SK-N-SH (cell line): ENCODE data around the gene TGM2. TPM values are rescaled to one million over a fixed set of nuclear protein-coding genes. Genes with fewer than 3 reads are reported as not detected.
A peak's percentile ranks its signal among the peaks of the same experiment; 100 is the strongest.

ENCODE experiments used
- CTCF ChIA-PET: fragments of 300-600, 350-600 bp; formaldehyde crosslinking; extraction: SDS; loops from one replicate; lab custom pipeline; 2021; lab: Yijun Ruan, JAX
- POLR2A ChIA-PET: fragments of 350-600 bp; sonication (Branson Sonifier 250); formaldehyde crosslinking; extraction: SDS; loops from one replicate; lab custom pipeline; 2020; ENCODE audit warnings: antibody characterized with exemption, inconsistent platforms; lab: Yijun Ruan, JAX
- DNase-seq: peaks from one replicate; pipeline ENCODE4 v3.0.0; 2012
- H2AFZ ChIP-seq: fragments of 200-600 bp; sonication (generic); 2 replicates; pipeline ENCODE4 v1.8.1; 2016; ENCODE audit warnings: antibody characterized with exemption, mild to moderate bottlenecking, low read depth
- H3F3A ChIP-seq: fragments of 200-600 bp; sonication (generic); replicated peaks from 2 replicates; pipeline ENCODE3; 2016; ENCODE audit warnings: antibody characterized with exemption, mild to moderate bottlenecking; ENCODE audit not compliant: insufficient read depth
- H3K27ac ChIP-seq, 2 experiments: fragments of 200-500 bp in 1 of 2; fragments of 200-600 bp in 1 of 2; sonication (Bioruptor generic) in 1 of 2; sonication (generic), shearing (Covaris generic) in 1 of 2; 2 replicates each; pipeline versions ENCODE4 v1.5.1 to v1.6.1; 2014 to 2016; ENCODE audit warnings: low read depth in 2 of 2, inconsistent platforms in 1 of 2, low read length in 1 of 2, mild to moderate bottlenecking in 1 of 2, mixed read lengths in 1 of 2
- H3K27me3 ChIP-seq: fragments of 200-600 bp; sonication (generic), shearing (Covaris generic); 2 replicates; pipeline ENCODE4 v1.6.1; 2016; ENCODE audit warnings: mixed run types; ENCODE audit not compliant: insufficient read depth
- H3K36me3 ChIP-seq, 2 experiments: fragments of 200-500 bp in 1 of 2; fragments of 200-600 bp in 1 of 2; sonication (Bioruptor generic) in 1 of 2; sonication (generic) in 1 of 2; replicated peaks in 1 of 2; 2 replicates each; pipeline versions ENCODE3 to v1.5.1; 2014 to 2016; ENCODE audit warnings: low read length in 1 of 2, mild to moderate bottlenecking in 1 of 2; ENCODE audit not compliant: insufficient read depth in 2 of 2, control insufficient read depth in 1 of 2
- H3K4me1 ChIP-seq, 2 experiments: fragments of 200-500 bp in 1 of 2; fragments of 200-600 bp in 1 of 2; sonication (Bioruptor generic) in 1 of 2; sonication (generic), shearing (Covaris generic) in 1 of 2; 2 replicates each; pipeline versions ENCODE4 v1.5.1 to v1.6.1; 2014 to 2016; ENCODE audit warnings: low read depth in 1 of 2, low read length in 1 of 2, mixed run types in 1 of 2; ENCODE audit not compliant: insufficient read depth in 2 of 2, control insufficient read depth in 1 of 2
- H3K4me2 ChIP-seq: fragments of 200-600 bp; sonication (generic), shearing (Covaris generic); 2 replicates; pipeline ENCODE4 v1.6.1; 2017; ENCODE audit warnings: mixed run types
- H3K4me3 ChIP-seq, 2 experiments: fragments of 200-500 bp in 1 of 2; fragments of 200-600 bp in 1 of 2; sonication (Bioruptor generic) in 1 of 2; sonication (generic), shearing (Covaris generic) in 1 of 2; 2 replicates each; pipeline versions ENCODE4 v1.5.1 to v1.8.1; 2014 to 2016; ENCODE audit warnings: low read depth in 2 of 2, inconsistent platforms in 1 of 2, low read length in 1 of 2, mild to moderate bottlenecking in 1 of 2, mixed read lengths in 1 of 2, moderate library complexity in 1 of 2
- H3K79me2 ChIP-seq: fragments of 200-600 bp; sonication (generic); 2 replicates; pipeline ENCODE4 v1.8.1; 2017; ENCODE audit warnings: mild to moderate bottlenecking; ENCODE audit not compliant: insufficient read depth
- H3K9ac ChIP-seq: fragments of 200-600 bp; sonication (generic); 2 replicates; pipeline ENCODE4 v1.6.1; 2017; ENCODE audit warnings: mixed run types
- H3K9me2 ChIP-seq: fragments of 200-600 bp; sonication (generic); 2 replicates; pipeline ENCODE4 v1.6.1; 2017; ENCODE audit warnings: mixed run types
- H3K9me3 ChIP-seq: fragments of 200-600 bp; sonication (generic); 2 replicates; pipeline ENCODE4 v1.6.1; 2017; ENCODE audit warnings: mixed run types, mild to moderate bottlenecking, moderate library complexity
- H4K20me1 ChIP-seq: fragments of 200-600 bp; sonication (generic); 2 replicates; pipeline ENCODE4 v1.6.1; 2017; ENCODE audit warnings: mild to moderate bottlenecking, mixed run types; ENCODE audit not compliant: insufficient read depth
- CTCF ChIP-seq: fragments of 200-600 bp; sonication (generic); IDR thresholded peaks from 2 replicates; pipeline ENCODE4 v1.6.1; 2017; ENCODE audit warnings: antibody characterized with exemption, mild to moderate bottlenecking, moderate library complexity
- FOXJ3 ChIP-seq: sonication (generic); formaldehyde crosslinking; IDR thresholded peaks from 2 replicates; pipeline ENCODE4 v1.5.1; 2020; ENCODE audit warnings: mild to moderate bottlenecking, missing genetic modification reagents
- FOXM1 ChIP-seq: IDR thresholded peaks from 2 replicates; pipeline ENCODE4 v1.4.0; 2012; ENCODE audit warnings: low read depth, mild to moderate bottlenecking
- GABPA ChIP-seq: IDR thresholded peaks from 2 replicates; pipeline ENCODE4 v1.4.0; 2012; ENCODE audit warnings: low read depth, mild to moderate bottlenecking
- JUND ChIP-seq: IDR thresholded peaks from 2 replicates; pipeline ENCODE4 v1.4.0; 2012
- MAX ChIP-seq: IDR thresholded peaks from 2 replicates; pipeline ENCODE4 v1.4.0; 2012; ENCODE audit warnings: low read depth
- MEF2A ChIP-seq: IDR thresholded peaks from 2 replicates; pipeline ENCODE4 v1.4.0; 2012; ENCODE audit warnings: low read depth, borderline replicate concordance
- MXI1 ChIP-seq: IDR thresholded peaks from 2 replicates; pipeline ENCODE4 v1.6.1; 2012; ENCODE audit warnings: mild to moderate bottlenecking, low read depth, low read length, improper control_type of control experiment
- NFIC ChIP-seq: IDR thresholded peaks from 2 replicates; pipeline ENCODE4 v1.4.0; 2012; ENCODE audit warnings: borderline replicate concordance
- PBX3 ChIP-seq: IDR thresholded peaks from 2 replicates; pipeline ENCODE4; 2012
- RAD21 ChIP-seq: IDR thresholded peaks from 2 replicates; pipeline ENCODE4 v1.6.1; 2012; ENCODE audit warnings: mild to moderate bottlenecking, low read length
- RFX5 ChIP-seq: IDR thresholded peaks from 2 replicates; pipeline ENCODE4 v1.6.1; 2012; ENCODE audit warnings: mild to moderate bottlenecking, improper control_type of control experiment, low read length
- SMC3 ChIP-seq: IDR thresholded peaks from 2 replicates; pipeline ENCODE4 v1.6.1; 2012; ENCODE audit warnings: low read depth, low read length, improper control_type of control experiment
- TAF1 ChIP-seq: IDR thresholded peaks from 2 replicates; pipeline ENCODE4 v1.6.1; 2012; ENCODE audit warnings: low read depth, mild to moderate bottlenecking, low read length, moderate library complexity, borderline replicate concordance
- YY1 ChIP-seq: IDR thresholded peaks from 2 replicates; pipeline ENCODE4 v1.4.0; 2012; ENCODE audit warnings: low read depth, mild to moderate bottlenecking
- WGBS: methylation state at CpG from one replicate; pipeline ENCODE4 v1.1.6; 2017; ENCODE audit warnings: low lambda C conversion rate; 5-methylcytosine and 5-hydroxymethylcytosine counted together
- polyA plus RNA-seq, 3 experiments: library from polyadenylated mRNA; depleted of rRNA; stranded (reverse); fragments of >200 nt; gene quantifications; 2 replicates each; pipeline ENCODE4 v1.2.3, GENCODE V29; 2012
- TF ChIP-seq, protein P1 (sequence below): IDR thresholded peaks from 2 replicates; pipeline ENCODE4 v1.4.0; 2012; ENCODE audit warnings: low read depth, borderline replicate concordance

Gene TGM2
- polyA plus RNA-seq, 1 of the 3 experiments (the other 2 are of a cell fraction), result 676 TPM

DNA sequence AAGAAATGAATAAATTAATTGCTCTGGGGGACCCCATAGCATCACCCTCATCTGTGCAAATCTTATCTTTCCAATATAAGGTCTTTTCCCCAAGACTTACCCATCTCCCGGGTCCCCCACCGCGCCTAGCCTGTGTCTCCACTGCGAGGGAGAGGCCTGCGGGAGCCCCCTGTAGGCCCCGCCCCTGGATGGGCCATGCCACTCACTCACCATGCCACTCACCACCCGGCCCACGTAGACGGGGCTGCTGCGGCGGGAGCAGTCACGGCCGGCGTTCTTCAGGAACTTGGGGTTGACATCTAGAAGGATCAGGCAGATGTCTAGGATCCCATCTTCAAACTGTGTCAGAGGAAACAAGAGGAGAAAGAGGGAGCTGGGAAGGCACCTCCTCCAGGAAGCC is 17.3 kb downstream of the TGM2 start:
- DNase-seq, result no peak
- CTCF ChIA-PET, result interaction anchor here (1.4 kb wide), 1 partner anchor 19 kb away, joined by 3 read pairs; no protein-coding TSS in a partner anchor

DNA sequence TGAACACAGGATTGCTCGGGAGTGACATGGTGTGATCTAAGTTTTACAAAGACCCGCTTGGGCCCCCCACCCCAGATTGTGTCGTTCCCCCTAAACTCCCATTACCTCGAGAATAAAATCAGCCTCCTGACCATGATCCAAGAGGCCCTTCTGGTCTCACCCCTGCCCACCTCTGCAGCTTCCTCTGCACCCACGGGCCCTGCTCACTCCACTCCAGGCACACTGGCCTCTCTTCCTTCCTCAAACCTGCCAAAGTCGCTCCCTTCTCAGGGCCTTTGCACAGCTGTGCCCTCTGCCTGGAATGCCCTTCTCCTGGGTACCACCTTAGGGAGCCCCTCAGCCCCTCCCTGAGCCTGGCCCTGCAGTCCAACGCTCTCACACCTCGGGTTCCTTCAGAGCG is 17.9 kb downstream of the TGM2 start:
- no peak overlapping the region for H3K4me2 ChIP-seq
- peaks cover 70% of the 10 kb centered on the region for H3F3A ChIP-seq
- peaks cover 55 to 56% of the 10 kb centered on the region in 2 experiments for H3K36me3 ChIP-seq
- 0 out of 4 replicates have a peak overlapping the region, but pooled peaks of 1 of the 2 experiments have one; percentile 12 for H3K27ac ChIP-seq
- H3K27me3 ChIP-seq, result no peaks in the 10 kb centered on the region
- DNase-seq, result no peak
- no peak for TF ChIP-seq NFIC
- TF ChIP-seq CTCF, result no peak
- no peak for TF ChIP-seq JUND
- TF ChIP-seq SMC3, result no peak
- TF ChIP-seq YY1, result no peak
- TF ChIP-seq PBX3, result no peak
- CTCF ChIA-PET, result interaction anchor here (1.4 kb wide), 1 partner anchor 19 kb away, joined by 3 read pairs; no protein-coding TSS in a partner anchor
- no peak overlapping the region for H3K4me3 ChIP-seq
- no peaks in the 10 kb centered on the region for H3K79me2 ChIP-seq
- H3K9ac ChIP-seq, result no peak overlapping the region
- H3K9me2 ChIP-seq, result no peaks in the 10 kb centered on the region
- H4K20me1 ChIP-seq, result no peaks in the 10 kb centered on the region
- no peak overlapping the region for H2AFZ ChIP-seq
- whole genome bisulfite sequencing, result 82% methylated on average over 9 of the region's 9 CpGs
- POLR2A ChIA-PET, result no interaction called here
- no peaks in the 10 kb centered on the region for H3K9me3 ChIP-seq
- H3K4me1 ChIP-seq, result peaks cover 25 to 35% of the 10 kb centered on the region in 2 experiments

More for the DNA sequence above, 17.3 kb downstream of the TGM2 start:
- Histone ChIP-seq H3K27me3 (no peaks in the 10 kb centered on the region), H3K9me2 (no peaks in the 10 kb centered on the region), H3F3A (peaks cover 70% of the 10 kb centered on the region), H3K4me2 (no peak overlapping the region)
- 94% methylated on average over 14 of the region's 14 CpGs for WGBS
- TF ChIP-seq MAX, result no peak
- TF ChIP-seq, all 33 proteins: peak for 0
- Histone ChIP-seq H3K36me3 (peaks cover 55 to 56% of the 10 kb centered on the region in 2 experiments), H3K4me1 (peaks cover 30 to 38% of the 10 kb centered on the region in 2 experiments), H3K79me2 (no peaks in the 10 kb centered on the region), H3K9ac (no peak overlapping the region), H3K27ac (peak overlapping the region; percentile 11 to 12; a peak in 2 of 4 replicates), H3K9me3 (no peaks in the 10 kb centered on the region), H4K20me1 (no peaks in the 10 kb centered on the region), H2AFZ (no peak overlapping the region), H3K4me3 (no peak overlapping the region)
- POLR2A ChIA-PET, result no interaction called here

DNA sequence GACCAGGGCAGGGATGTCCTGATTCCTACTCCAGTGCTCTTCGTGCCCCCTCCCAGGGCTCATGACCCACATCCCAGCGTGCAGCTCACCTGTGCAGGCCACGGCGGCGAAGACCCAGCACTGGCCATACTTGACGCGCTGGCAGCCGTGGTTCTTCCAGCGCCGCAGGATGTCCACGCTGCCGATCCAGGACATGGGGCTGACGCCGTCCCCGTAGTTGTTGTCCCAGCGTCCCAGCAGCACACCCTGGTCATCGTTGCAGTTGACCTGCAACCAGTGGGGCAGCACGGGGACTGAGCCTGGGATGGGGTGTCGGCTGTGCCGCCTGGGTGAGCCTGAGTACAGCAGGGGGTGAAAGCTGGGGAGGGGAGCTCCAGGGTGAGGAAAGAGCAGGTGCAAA is 18.4 kb downstream of the TGM2 start:
- Histone ChIP-seq H3K9ac (no peak overlapping the region), H3K36me3 (peaks cover 51 to 61% of the 10 kb centered on the region in 2 experiments), H3K4me3 (no peak overlapping the region), H4K20me1 (no peaks in the 10 kb centered on the region), H3K27ac (peak overlapping the region in 1 of 2 experiments; percentile 98; a peak in 1 of 4 replicates), H3F3A (peaks cover 70% of the 10 kb centered on the region), H3K4me2 (no peak overlapping the region), H3K27me3 (no peaks in the 10 kb centered on the region), H3K4me1 (peaks cover 20 to 30% of the 10 kb centered on the region in 2 experiments), H3K79me2 (no peaks in the 10 kb centered on the region), H2AFZ (no peak overlapping the region), H3K9me3 (no peaks in the 10 kb centered on the region), H3K9me2 (no peaks in the 10 kb centered on the region)
- CTCF ChIA-PET, result interaction anchor here (1.0 to 1.4 kb wide), 2 partner anchors 20 to 89 kb away, joined by 3 read pairs; no protein-coding TSS in a partner anchor
- TF ChIP-seq RFX5 (no peak), TAF1 (no peak), PBX3 (no peak), JUND (no peak), GABPA (no peak), NFIC (no peak), YY1 (no peak), MAX (no peak), RAD21 (no peak), MXI1 (no peak), FOXJ3 (CRISPR knock-in tag) (no peak), FOXM1 (no peak), MEF2A (no peak)
- TF ChIP-seq, protein P1, sequence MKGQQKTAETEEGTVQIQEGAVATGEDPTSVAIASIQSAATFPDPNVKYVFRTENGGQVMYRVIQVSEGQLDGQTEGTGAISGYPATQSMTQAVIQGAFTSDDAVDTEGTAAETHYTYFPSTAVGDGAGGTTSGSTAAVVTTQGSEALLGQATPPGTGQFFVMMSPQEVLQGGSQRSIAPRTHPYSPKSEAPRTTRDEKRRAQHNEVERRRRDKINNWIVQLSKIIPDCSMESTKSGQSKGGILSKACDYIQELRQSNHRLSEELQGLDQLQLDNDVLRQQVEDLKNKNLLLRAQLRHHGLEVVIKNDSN, result no peak
- no peak for DNase-seq
- WGBS, result 98% methylated on average over 13 of the region's 20 CpGs
- POLR2A ChIA-PET, result no interaction called here
